NT2/D1 (cell line): Measurements from ENCODE around the gene TNP2.

Source experiments
- SUZ12 ChIP-seq: IDR thresholded peaks from 2 replicates; pipeline ENCODE4 v1.6.1; 2011; ENCODE audit not compliant: insufficient read length, insufficient read depth; ENCODE audit errors: extremely low read depth
- YY1 ChIP-seq: IDR thresholded peaks from 2 replicates; pipeline ENCODE4 v1.6.1; 2011; ENCODE audit not compliant: insufficient read length, insufficient read depth
- ZNF274 ChIP-seq: IDR thresholded peaks from 2 replicates; pipeline ENCODE4 v1.6.1; 2011; ENCODE audit warnings: mild to moderate bottlenecking, low read depth, low read length

GRCh38 chr16:11274964-11275363, 5.8 kb upstream of the TNP2 start:
- TF ChIP-seq YY1, result no peak
- TF ChIP-seq ZNF274, result no peak
- TF ChIP-seq SUZ12, result no peak
